HG02840 (cell line): ENCODE results near the gene SEMA7A.

ENCODE experiments used
- ATAC-seq: cut with Tn5 transposase; IDR thresholded peaks from one replicate; pipeline ENCODE4 v1.9.1; 2021; ENCODE audit warnings: mild to moderate bottlenecking, moderate library complexity, moderate number of reproducible peaks; ENCODE audit not compliant: unreplicated experiment, low FRiP score

SEMA7A gene

GRCh38 chr15:74431116-74431515, 2.6 kb downstream of the SEMA7A start:
- no peak for ATAC-seq

- no peak for ATAC-seq
These were observed 3.2 kb downstream of the SEMA7A start for GRCh38 chr15:74430510-74430951.

- ATAC-seq, result no peak
These were observed 3.9 kb downstream of the SEMA7A start for GRCh38 chr15:74429781-74430400.

GRCh38 chr15:74428970-74429780, 4.6 kb downstream of the SEMA7A start:
- no peak for ATAC-seq

GRCh38 chr15:74428442-74428787, 5.3 kb downstream of the SEMA7A start:
- ATAC-seq, result no peak

GRCh38 chr15:74427607-74428441, 5.9 kb downstream of the SEMA7A start:
- ATAC-seq, result no peak

- no peak for ATAC-seq
These were observed 7.1 kb downstream of the SEMA7A start for GRCh38 chr15:74426404-74427281.

- ATAC-seq, result no peak
These were observed 8.1 kb downstream of the SEMA7A start for GRCh38 chr15:74425630-74426029.

GRCh38 chr15:74424901-74425528, 8.7 kb downstream of the SEMA7A start:
- ATAC-seq, result no peak

- ATAC-seq, result no peak
These were observed 10.1 kb downstream of the SEMA7A start for GRCh38 chr15:74423431-74424257.

- ATAC-seq, result no peak
These were observed 10.9 kb downstream of the SEMA7A start for GRCh38 chr15:74422652-74423430.

- ATAC-seq, result no peak
These were observed 11.5 kb downstream of the SEMA7A start for GRCh38 chr15:74422265-74422651.

- no peak for ATAC-seq
These were observed 12.2 kb downstream of the SEMA7A start for GRCh38 chr15:74421302-74422245.

- no peak for ATAC-seq
These were observed 13.4 kb downstream of the SEMA7A start for GRCh38 chr15:74420193-74420905.

GRCh38 chr15:74419432-74419831, 14.3 kb downstream of the SEMA7A start:
- ATAC-seq, result no peak

- no peak for ATAC-seq
These were observed 15.0 kb downstream of the SEMA7A start for GRCh38 chr15:74418575-74419338.
